ENCODE results near the gene CCDC40.
A peak's percentile ranks its signal among the peaks of the same experiment; 100 is the strongest.

CCDC40 gene

DNA sequence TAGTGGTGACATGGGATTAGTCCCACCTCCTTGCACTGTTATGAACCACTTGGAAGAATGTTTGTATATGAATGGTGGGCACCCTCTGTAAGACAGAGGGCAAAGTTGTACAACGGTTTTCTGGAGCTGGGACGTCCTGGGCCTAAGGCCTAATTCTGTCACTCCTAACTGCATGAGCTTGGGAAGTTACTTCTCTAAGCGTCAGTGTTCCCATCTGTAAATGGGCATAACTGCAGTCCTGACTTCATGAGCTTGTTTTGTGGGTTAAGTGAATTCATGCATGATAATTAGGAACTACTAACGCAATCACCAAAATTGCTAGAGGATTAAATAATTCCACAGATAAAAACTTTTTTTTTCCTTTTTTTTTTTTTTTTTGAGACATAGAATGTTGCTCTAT, 2.6 kb upstream of the CCDC40 start:
- H3K36me3 ChIP-seq (ENCODE audit: control insufficient read depth, insufficient read depth, low read length), result no peaks in the 10 kb centered on the region
- TF ChIP-seq, protein P1, sequence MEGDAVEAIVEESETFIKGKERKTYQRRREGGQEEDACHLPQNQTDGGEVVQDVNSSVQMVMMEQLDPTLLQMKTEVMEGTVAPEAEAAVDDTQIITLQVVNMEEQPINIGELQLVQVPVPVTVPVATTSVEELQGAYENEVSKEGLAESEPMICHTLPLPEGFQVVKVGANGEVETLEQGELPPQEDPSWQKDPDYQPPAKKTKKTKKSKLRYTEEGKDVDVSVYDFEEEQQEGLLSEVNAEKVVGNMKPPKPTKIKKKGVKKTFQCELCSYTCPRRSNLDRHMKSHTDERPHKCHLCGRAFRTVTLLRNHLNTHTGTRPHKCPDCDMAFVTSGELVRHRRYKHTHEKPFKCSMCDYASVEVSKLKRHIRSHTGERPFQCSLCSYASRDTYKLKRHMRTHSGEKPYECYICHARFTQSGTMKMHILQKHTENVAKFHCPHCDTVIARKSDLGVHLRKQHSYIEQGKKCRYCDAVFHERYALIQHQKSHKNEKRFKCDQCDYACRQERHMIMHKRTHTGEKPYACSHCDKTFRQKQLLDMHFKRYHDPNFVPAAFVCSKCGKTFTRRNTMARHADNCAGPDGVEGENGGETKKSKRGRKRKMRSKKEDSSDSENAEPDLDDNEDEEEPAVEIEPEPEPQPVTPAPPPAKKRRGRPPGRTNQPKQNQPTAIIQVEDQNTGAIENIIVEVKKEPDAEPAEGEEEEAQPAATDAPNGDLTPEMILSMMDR (IDR thresholded peaks at IDR 0.05), result no peak
- H3K27me3 ChIP-seq (ENCODE audit: control insufficient read depth, insufficient read depth, low read length), result no peaks in the 10 kb centered on the region
- peaks cover 6% of the 10 kb centered on the region for H3K4me1 ChIP-seq
- H3K9me3 ChIP-seq (ENCODE audit: control insufficient read depth, low read length), result no peaks in the 10 kb centered on the region
- H3K4me2 ChIP-seq (ENCODE audit: low read length), result no peak overlapping the region
- no peak overlapping the region for H2AFZ ChIP-seq
- no peak overlapping the region for H3K27ac ChIP-seq
- peaks cover 14% of the 10 kb centered on the region for H3K79me2 ChIP-seq
- H3K9ac ChIP-seq, result no peak overlapping the region
- no peak overlapping the region for H3K4me3 ChIP-seq (ENCODE audit: low read depth, low read length)

DNA sequence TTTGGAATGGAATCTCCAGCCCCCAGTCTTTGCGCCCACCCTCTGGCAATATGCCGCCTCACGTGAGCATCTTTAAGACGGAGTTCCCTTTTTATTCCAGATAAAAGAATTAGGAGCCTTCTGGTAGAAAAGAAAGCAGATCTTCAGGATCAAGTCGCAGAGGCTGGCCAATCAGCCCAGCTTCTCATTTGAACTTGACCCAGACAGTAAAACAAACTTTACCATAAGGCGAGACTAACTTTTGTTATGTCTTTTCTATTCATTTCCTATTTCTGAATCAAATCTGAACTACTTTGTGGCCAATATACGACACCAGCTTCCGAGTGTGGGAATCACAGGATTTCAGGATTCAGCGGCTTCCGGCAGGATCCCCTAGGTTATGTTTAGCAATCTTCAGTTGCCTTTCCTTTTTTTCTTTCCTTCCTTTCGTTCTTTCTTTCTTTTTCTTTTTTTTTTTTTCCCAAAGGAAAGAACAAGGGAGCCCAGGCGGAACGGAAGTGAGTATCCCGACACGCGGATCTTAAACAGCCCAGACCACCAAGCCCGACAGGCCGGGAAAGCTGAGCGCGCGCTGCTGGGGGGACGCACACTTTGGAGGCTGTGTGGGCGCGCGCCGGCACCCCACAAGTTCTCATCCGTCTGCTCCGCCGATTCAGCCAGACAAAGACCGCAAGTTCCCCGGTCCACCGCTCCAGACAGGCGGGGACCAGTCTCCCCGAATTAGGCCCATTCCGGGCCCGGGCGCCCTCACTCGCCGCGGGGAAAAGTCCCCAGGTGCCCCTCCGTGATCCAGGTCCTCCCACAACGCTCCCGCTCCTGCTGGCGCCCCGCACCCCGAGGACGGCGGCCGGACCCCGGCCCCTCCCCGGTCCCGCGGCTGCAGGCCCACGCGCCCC, 1.4 kb upstream of the CCDC40 start:
- H3K36me3 ChIP-seq (ENCODE audit: control insufficient read depth, insufficient read depth, low read length), result no peaks in the 10 kb centered on the region
- peaks cover 5% of the 10 kb centered on the region for H3K4me1 ChIP-seq
- TF ChIP-seq, protein P1 (IDR thresholded peaks at IDR 0.05), result no peak
- H3K9me3 ChIP-seq (ENCODE audit: control insufficient read depth, low read length), result no peaks in the 10 kb centered on the region
- H2AFZ ChIP-seq, result peak overlapping the region; percentile 70
- peak overlapping the region; percentile 76 for H3K4me2 ChIP-seq (ENCODE audit: low read length)
- no peaks in the 10 kb centered on the region for H3K27me3 ChIP-seq (ENCODE audit: control insufficient read depth, insufficient read depth, low read length)
- H3K79me2 ChIP-seq, result peaks cover 7% of the 10 kb centered on the region
- H3K4me3 ChIP-seq (ENCODE audit: low read depth, low read length), result peak overlapping the region; percentile 62
- H3K27ac ChIP-seq, result peak overlapping the region; percentile 36
- no peak overlapping the region for H3K9ac ChIP-seq

DNA sequence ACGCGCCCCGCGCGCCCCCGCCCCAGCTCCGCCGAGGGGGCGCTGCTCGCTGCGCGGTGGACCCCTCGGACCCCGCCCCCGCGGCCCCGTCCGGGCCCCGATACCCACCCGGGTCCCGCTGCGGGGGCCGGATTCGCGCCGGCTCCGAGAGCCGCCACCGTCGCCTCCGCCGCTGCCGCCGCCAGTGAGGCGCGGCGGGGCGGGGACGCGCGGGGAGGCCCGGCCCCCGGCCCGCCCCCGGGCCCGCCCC, 830 bp upstream of the CCDC40 start, which contains the start of gene TBC1D16:
TSS of gene TBC1D16 (minus strand) at position 186 of the 250 bp plus-strand sequence. CDS start 22,325 bp downstream, outside the sequence.
- peak within 1 kb of the TSS; percentile 84 for H3K27ac ChIP-seq
- peaks cover 3% of the 10 kb centered on the region for H3K79me2 ChIP-seq
- no peaks in the 10 kb centered on the region for H3K9me3 ChIP-seq (ENCODE audit: control insufficient read depth, low read length)
- no peaks in the 10 kb centered on the region for H3K36me3 ChIP-seq (ENCODE audit: control insufficient read depth, insufficient read depth, low read length)
- peaks cover 3% of the 10 kb centered on the region for H3K4me1 ChIP-seq
- H2AFZ ChIP-seq, result peak within 1 kb of the TSS; percentile 99
- H3K4me2 ChIP-seq (ENCODE audit: low read length), result peak within 1 kb of the TSS; percentile 99
- TF ChIP-seq, protein P1 (IDR thresholded peaks at IDR 0.05), result no peak
- H3K9ac ChIP-seq, result peak within 1 kb of the TSS; percentile 81
- H3K27me3 ChIP-seq (ENCODE audit: control insufficient read depth, insufficient read depth, low read length), result no peaks in the 10 kb centered on the region
- H3K4me3 ChIP-seq (ENCODE audit: low read depth, low read length), result peak within 1 kb of the TSS; percentile 84

DNA sequence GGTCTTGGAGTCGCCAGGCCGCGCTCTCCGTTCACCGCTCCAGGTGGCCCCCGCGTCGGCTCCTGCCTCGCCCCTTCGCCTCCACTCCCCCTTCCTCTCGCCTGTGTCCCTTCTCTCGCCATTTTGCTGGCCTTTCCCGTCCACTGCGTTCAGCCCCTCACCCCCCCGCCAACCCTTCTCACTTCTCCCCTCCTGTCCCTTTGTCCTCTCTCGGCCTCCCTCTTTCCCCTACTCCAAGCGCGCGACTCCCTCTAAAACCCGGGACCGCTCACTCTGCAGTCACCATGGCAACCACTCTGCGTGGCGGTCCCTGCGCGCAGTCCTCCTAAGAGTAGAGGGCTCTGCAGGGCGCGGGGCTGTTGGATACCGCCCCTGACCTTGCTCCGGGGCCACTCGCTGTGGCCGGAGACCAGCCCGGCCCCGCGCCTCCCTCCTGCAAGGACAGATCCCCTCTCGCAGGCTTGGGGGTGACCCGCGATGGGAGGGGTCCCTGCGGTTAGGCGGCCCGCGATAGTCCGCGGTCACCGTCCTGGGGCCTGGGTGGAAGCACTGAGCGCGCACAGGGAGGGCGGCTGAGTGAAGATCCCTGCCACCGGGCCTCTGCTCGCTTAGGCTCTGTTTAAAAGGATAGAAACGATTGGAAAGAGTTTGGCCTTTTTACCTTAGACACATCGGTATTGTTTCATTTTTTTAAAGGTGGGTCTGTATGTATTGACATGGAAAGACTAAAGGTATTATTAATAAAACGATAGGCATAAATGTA, 454 bp downstream of the CCDC40 start:
- H3K4me1 ChIP-seq, result no peaks in the 10 kb centered on the region
- H3K27me3 ChIP-seq (ENCODE audit: control insufficient read depth, insufficient read depth, low read length), result no peaks in the 10 kb centered on the region
- H3K9me3 ChIP-seq (ENCODE audit: control insufficient read depth, low read length), result no peaks in the 10 kb centered on the region
- no peaks in the 10 kb centered on the region for H3K36me3 ChIP-seq (ENCODE audit: control insufficient read depth, insufficient read depth, low read length)
- peak overlapping the region; percentile 99 for H2AFZ ChIP-seq
- H3K9ac ChIP-seq, result peak overlapping the region; percentile 22
- peak overlapping the region; percentile 99 for H3K4me2 ChIP-seq (ENCODE audit: low read length)
- H3K4me3 ChIP-seq (ENCODE audit: low read depth, low read length), result peak overlapping the region; percentile 84
- H3K27ac ChIP-seq, result peak overlapping the region; percentile 84
- TF ChIP-seq, protein P1 (IDR thresholded peaks at IDR 0.05), result no peak
- H3K79me2 ChIP-seq, result no peaks in the 10 kb centered on the region
